Measurements from ENCODE around the gene FBXO33. TPM values are rescaled to one million over a fixed set of nuclear protein-coding genes. Genes with fewer than 3 reads are reported as not detected.

The FBXO33 gene
- total RNA-seq, 1 donor from 2014 or later, result 11.3 TPM

GRCh38 chr14:39459795-39460478 lies 27.7 kb upstream of the FBXO33 start:
- DNase-seq (ENCODE audit: low read depth) (peak; percentile 12), FAIRE-seq (no peak)
- Histone ChIP-seq H3K27me3 (ENCODE audit: control insufficient read depth, insufficient read depth, low read length) (no peaks in the 10 kb centered on the region), H3K36me3 (ENCODE audit: control insufficient read depth, insufficient read depth, low read length) (no peaks in the 10 kb centered on the region), H3K4me3 (ENCODE audit: low read depth, low read length) (no peak overlapping the region)
- TF ChIP-seq CTCF (IDR thresholded peaks at IDR 0.05; ENCODE audit: insufficient read depth, low read length, severe bottlenecking), result no peak

- no peak overlapping the region for H3K4me3 ChIP-seq (ENCODE audit: low read depth, low read length)
- TF ChIP-seq CTCF (IDR thresholded peaks at IDR 0.05; ENCODE audit: insufficient read depth, low read length, severe bottlenecking), result no peak
- DNase-seq (ENCODE audit: low read depth) (no peak), FAIRE-seq (no peak)
- H3K36me3 ChIP-seq (ENCODE audit: control insufficient read depth, insufficient read depth, low read length), result no peaks in the 10 kb centered on the region
- H3K27me3 ChIP-seq (ENCODE audit: control insufficient read depth, insufficient read depth, low read length), result no peaks in the 10 kb centered on the region
These were observed 24.5 kb upstream of the FBXO33 start for GRCh38 chr14:39456702-39457250.

- no peaks in the 10 kb centered on the region for H3K36me3 ChIP-seq (ENCODE audit: control insufficient read depth, insufficient read depth, low read length)
- no peak for DNase-seq (ENCODE audit: low read depth)
- no peak overlapping the region for H3K4me3 ChIP-seq (ENCODE audit: low read depth, low read length)
- no peak for FAIRE-seq
- no peaks in the 10 kb centered on the region for H3K27me3 ChIP-seq (ENCODE audit: control insufficient read depth, insufficient read depth, low read length)
- no peak for TF ChIP-seq CTCF (IDR thresholded peaks at IDR 0.05; ENCODE audit: insufficient read depth, low read length, severe bottlenecking)
These were observed 22.8 kb upstream of the FBXO33 start for GRCh38 chr14:39454906-39455539.

- TF ChIP-seq CTCF (IDR thresholded peaks at IDR 0.05; ENCODE audit: insufficient read depth, low read length, severe bottlenecking), result no peak
- Histone ChIP-seq H3K27me3 (ENCODE audit: control insufficient read depth, insufficient read depth, low read length) (no peaks in the 10 kb centered on the region), H3K4me3 (ENCODE audit: low read depth, low read length) (no peak overlapping the region), H3K36me3 (ENCODE audit: control insufficient read depth, insufficient read depth, low read length) (no peaks in the 10 kb centered on the region)
- DNase-seq (ENCODE audit: low read depth) (no peak), FAIRE-seq (no peak)
These were observed 20.4 kb upstream of the FBXO33 start for GRCh38 chr14:39452680-39453079.

- TF ChIP-seq CTCF (IDR thresholded peaks at IDR 0.05; ENCODE audit: insufficient read depth, low read length, severe bottlenecking), result no peak
- no peak overlapping the region for H3K4me3 ChIP-seq (ENCODE audit: low read depth, low read length)
- H3K36me3 ChIP-seq (ENCODE audit: control insufficient read depth, insufficient read depth, low read length), result no peaks in the 10 kb centered on the region
- no peak for DNase-seq (ENCODE audit: low read depth)
- no peaks in the 10 kb centered on the region for H3K27me3 ChIP-seq (ENCODE audit: control insufficient read depth, insufficient read depth, low read length)
- FAIRE-seq, result no peak
These were observed 19.6 kb upstream of the FBXO33 start for GRCh38 chr14:39451811-39452210.
